ENCODE results near the gene TPBGL. TPM values are rescaled to one million over a fixed set of nuclear protein-coding genes. Genes with fewer than 3 reads are reported as not detected.

The TPBGL gene
- total RNA-seq, 4 donors from 2014 or later, result 0.09 TPM; not detected in 3

- TF ChIP-seq POLR2A (IDR thresholded peaks at IDR 0.05), result no peak
- no peak for TF ChIP-seq CTCF (IDR thresholded peaks at IDR 0.05)
- peaks cover 3 to 80% (median 7%) of the 10 kb centered on the region in 3 donors for H3K36me3 ChIP-seq
- no peak overlapping the region for H3K4me3 ChIP-seq
- no peak for DNase-seq
- no peaks in the 10 kb centered on the region for H3K27me3 ChIP-seq
- intact Hi-C loops (cut with DNase I), result loop anchor here (5.0 kb wide), 1 partner anchor 101 kb away; no protein-coding TSS in a partner anchor
- peak overlapping the region in 2 of 4 donors; percentile 53 to 68 for H3K27ac ChIP-seq
- 64 to 67% methylated on average over 8 to 12 of the region's 15 CpGs for WGBS, 2 donors
- peaks cover 0 to 25% (median 11%) of the 10 kb centered on the region in 3 donors for H3K4me1 ChIP-seq
- no peaks in the 10 kb centered on the region for H3K9me3 ChIP-seq
Observed at GRCh38 chr11:75280770-75281468, 40.3 kb downstream of the TPBGL start.

GRCh38 chr11:75281469-75282095, 41.0 kb downstream of the TPBGL start:
- Histone ChIP-seq H3K4me1 (peaks cover 0 to 21% (median 11%) of the 10 kb centered on the region in 3 donors), H3K36me3 (peaks cover 3 to 76% (median 7%) of the 10 kb centered on the region in 3 donors), H3K9me3 (no peaks in the 10 kb centered on the region), H3K27me3 (no peaks in the 10 kb centered on the region), H3K4me3 (no peak overlapping the region), H3K27ac (no peak overlapping the region)
- no peak for DNase-seq
- WGBS, 2 donors, result 82 to 85% methylated on average over 4 to 6 of the region's 10 CpGs
- intact Hi-C loops (cut with DNase I), result loop anchor here (5.0 kb wide), 1 partner anchor 101 kb away; no protein-coding TSS in a partner anchor
- no peak for TF ChIP-seq POLR2A (IDR thresholded peaks at IDR 0.05)
- no peak for TF ChIP-seq CTCF (IDR thresholded peaks at IDR 0.05)

GRCh38 chr11:75283391-75283931, 42.9 kb downstream of the TPBGL start:
- 76 to 92% methylated on average over 2 to 4 of the region's 16 CpGs for WGBS, 2 donors
- no peak for DNase-seq
- intact Hi-C loops (cut with DNase I), result loop anchor here (5.0 kb wide), 1 partner anchor 99 kb away; no protein-coding TSS in a partner anchor
- H3K4me1 ChIP-seq, result peaks cover 0 to 25% (median 11%) of the 10 kb centered on the region in 3 donors
- H3K9me3 ChIP-seq, result no peaks in the 10 kb centered on the region
- H3K4me3 ChIP-seq, result no peak overlapping the region
- H3K27me3 ChIP-seq, result no peaks in the 10 kb centered on the region
- peaks cover 0 to 70% (median under 1%) of the 10 kb centered on the region in 3 donors for H3K36me3 ChIP-seq
- H3K27ac ChIP-seq, result no peak overlapping the region
- TF ChIP-seq POLR2A (IDR thresholded peaks at IDR 0.05), result no peak
- no peak for TF ChIP-seq CTCF (IDR thresholded peaks at IDR 0.05)

- WGBS, 2 donors, result 94 to 95% methylated on average over 4 of the region's 5 CpGs
- intact Hi-C loops (cut with DNase I), result no loop called here
- Histone ChIP-seq H3K9me3 (no peaks in the 10 kb centered on the region), H3K4me1 (peaks cover 2 to 24% (median 4%) of the 10 kb centered on the region in 3 donors), H3K27ac (no peak overlapping the region), H3K36me3 (peaks cover 0 to 67% (median 0%) of the 10 kb centered on the region in 3 donors), H3K4me3 (no peak overlapping the region), H3K27me3 (no peaks in the 10 kb centered on the region)
- TF ChIP-seq CTCF (IDR thresholded peaks at IDR 0.05) (no peak), POLR2A (IDR thresholded peaks at IDR 0.05) (no peak)
- DNase-seq, result no peak
Observed at GRCh38 chr11:75285776-75286360, 45.3 kb downstream of the TPBGL start.
